GM12891 (cell line): ENCODE measurements around the gene GGNBP2.

Source experiments
- POLR2A ChIP-seq: IDR thresholded peaks from 2 replicates; pipeline ENCODE4 v1.6.1; 2011; ENCODE audit warnings: low read depth, low read length, control low read depth
- POLR2AphosphoS5 ChIP-seq: IDR thresholded peaks from 2 replicates; pipeline ENCODE4 v1.6.1; 2011; ENCODE audit warnings: low read depth, low read length, control low read depth
- TAF1 ChIP-seq: IDR thresholded peaks from 2 replicates; pipeline ENCODE4 v1.6.1; 2011; ENCODE audit warnings: low read depth, low read length, control low read depth

DNA sequence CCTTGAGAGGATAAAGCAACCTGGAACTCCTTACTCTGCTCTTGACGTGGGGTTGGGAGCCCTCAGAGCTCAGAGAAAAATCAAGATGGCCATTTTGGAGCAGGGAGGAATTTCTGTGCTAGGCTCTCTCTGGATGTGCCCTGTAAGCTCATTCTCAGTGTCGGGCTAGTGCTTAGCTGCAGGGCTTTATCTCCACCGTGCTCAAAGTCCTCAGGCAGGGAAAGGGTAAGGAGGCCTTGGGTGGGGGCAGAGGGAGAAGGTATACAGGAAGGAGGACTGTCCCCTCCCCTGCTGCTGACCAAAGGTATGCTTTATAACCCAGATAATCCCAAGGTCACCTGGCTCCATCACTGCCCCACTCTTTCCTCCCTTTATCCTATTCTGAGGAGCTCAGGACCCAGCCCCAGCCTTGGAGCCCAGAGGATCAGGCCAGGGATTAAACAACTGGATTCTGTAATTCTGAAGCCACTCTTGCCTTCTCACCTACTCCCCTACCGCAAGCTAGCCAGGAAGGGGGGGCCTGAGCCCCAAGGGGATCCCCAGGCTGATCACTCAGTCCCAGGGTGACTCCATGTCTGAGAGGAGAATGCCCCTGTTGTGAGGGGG, 48.1 kb downstream of the GGNBP2 start:
- TF ChIP-seq POLR2A (no peak), TAF1 (no peak), POLR2AphosphoS5 (no peak)
